Calu3 (cell line): ENCODE results near the gene DDX55. TPM values are rescaled to one million over a fixed set of nuclear protein-coding genes. Genes with fewer than 3 reads are reported as not detected.
A peak's percentile ranks its signal among the peaks of the same experiment; 100 is the strongest.
"Not testable (repeated sequence)": the region's sequence is repeated elsewhere in the genome, so short reads cannot be mapped to it uniquely, and the experiment has no call there.

Experiments
- BruUV-seq: library from RNA; stranded (reverse); fragments of 400-500 nt; replicated peaks from 2 replicates; lab custom pipeline; 2021; lab: Mats Ljungman, UMichigan
- CTCF ChIA-PET: fragments of 300-600 bp; sonication (Branson Sonifier 250); formaldehyde crosslinking; loops from one replicate; lab custom pipeline; 2022; ENCODE audit warnings: antibody characterized with exemption; lab: Charles Lee
- DNase-seq: peaks from one replicate; pipeline ENCODE4 v3.0.0; 2022
- H3K27ac Mint-ChIP-seq: one replicate; pipeline ENCODE4 v1.8.0; 2022; ENCODE audit warnings: mixed read lengths; ENCODE audit not compliant: unreplicated experiment
- H3K27me3 Mint-ChIP-seq: one replicate; pipeline ENCODE4 v1.8.0; 2022; ENCODE audit warnings: mixed read lengths; ENCODE audit not compliant: unreplicated experiment
- H3K36me3 Mint-ChIP-seq: one replicate; pipeline ENCODE4 v1.8.0; 2022; ENCODE audit warnings: mild to moderate bottlenecking, moderate library complexity, mixed read lengths; ENCODE audit not compliant: insufficient read depth, unreplicated experiment
- H3K4me1 Mint-ChIP-seq: one replicate; pipeline ENCODE4 v1.8.0; 2022; ENCODE audit warnings: mild to moderate bottlenecking, low read depth, mixed read lengths; ENCODE audit not compliant: unreplicated experiment
- H3K4me3 Mint-ChIP-seq: one replicate; pipeline ENCODE4 v1.8.0; 2022; ENCODE audit warnings: mild to moderate bottlenecking, low read depth, moderate library complexity, mixed read lengths; ENCODE audit not compliant: unreplicated experiment
- H3K9me3 Mint-ChIP-seq: one replicate; pipeline ENCODE4 v1.8.0; 2022; ENCODE audit warnings: low read depth, mixed read lengths; ENCODE audit not compliant: unreplicated experiment
- intact Hi-C: fragments of 100-400 bp; cut with micrococcal nuclease; formaldehyde crosslinking; loops from one replicate; pipeline ENCODE4 v1.10.0; 2022; ENCODE audit not compliant: unreplicated experiment
- total RNA-seq: library from RNA; stranded (reverse); gene quantifications from 2 replicates; pipeline ENCODE4 v1.2.3, GENCODE V29; 2022
- TF ChIP-seq, protein P1 (sequence below): fragments of 200-600 bp; IDR thresholded peaks from one replicate; pipeline ENCODE4 v1.8.0; 2022; ENCODE audit warnings: antibody characterized with exemption; ENCODE audit not compliant: unreplicated experiment

DDX55 gene
- total RNA-seq, 1 experiment from 2014 or later = 52.7 TPM

DNA sequence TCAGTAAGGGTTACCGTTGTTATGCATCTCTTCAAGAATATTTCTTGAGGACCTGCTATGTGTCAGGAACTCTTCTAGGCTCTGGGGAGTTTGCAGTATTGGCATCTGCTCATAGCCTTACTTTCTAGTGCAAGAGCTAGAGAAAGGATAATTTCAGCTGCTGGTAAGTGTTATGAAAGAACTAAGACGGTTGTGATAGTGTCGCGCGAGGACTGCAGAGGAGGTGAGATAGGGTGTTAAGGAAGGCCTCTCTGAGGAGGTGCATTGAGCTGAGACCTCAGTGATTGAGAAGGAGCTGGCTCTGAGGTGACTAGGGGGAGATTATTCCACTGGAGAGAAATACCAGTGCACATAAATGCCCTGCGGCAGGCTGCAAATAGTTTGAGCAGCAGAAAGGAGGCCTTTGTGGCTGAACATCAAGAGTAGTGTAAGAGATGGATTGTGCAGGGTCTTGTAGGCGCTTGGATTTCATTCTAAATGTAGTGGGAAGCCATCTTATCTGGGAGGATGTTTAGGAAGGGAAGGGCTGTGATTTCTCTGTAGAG is 824 bp downstream of the DDX55 start:
- TF ChIP-seq, protein P1, sequence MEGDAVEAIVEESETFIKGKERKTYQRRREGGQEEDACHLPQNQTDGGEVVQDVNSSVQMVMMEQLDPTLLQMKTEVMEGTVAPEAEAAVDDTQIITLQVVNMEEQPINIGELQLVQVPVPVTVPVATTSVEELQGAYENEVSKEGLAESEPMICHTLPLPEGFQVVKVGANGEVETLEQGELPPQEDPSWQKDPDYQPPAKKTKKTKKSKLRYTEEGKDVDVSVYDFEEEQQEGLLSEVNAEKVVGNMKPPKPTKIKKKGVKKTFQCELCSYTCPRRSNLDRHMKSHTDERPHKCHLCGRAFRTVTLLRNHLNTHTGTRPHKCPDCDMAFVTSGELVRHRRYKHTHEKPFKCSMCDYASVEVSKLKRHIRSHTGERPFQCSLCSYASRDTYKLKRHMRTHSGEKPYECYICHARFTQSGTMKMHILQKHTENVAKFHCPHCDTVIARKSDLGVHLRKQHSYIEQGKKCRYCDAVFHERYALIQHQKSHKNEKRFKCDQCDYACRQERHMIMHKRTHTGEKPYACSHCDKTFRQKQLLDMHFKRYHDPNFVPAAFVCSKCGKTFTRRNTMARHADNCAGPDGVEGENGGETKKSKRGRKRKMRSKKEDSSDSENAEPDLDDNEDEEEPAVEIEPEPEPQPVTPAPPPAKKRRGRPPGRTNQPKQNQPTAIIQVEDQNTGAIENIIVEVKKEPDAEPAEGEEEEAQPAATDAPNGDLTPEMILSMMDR = no peak
- TSS peak; percentile 31 for BruUV-seq
- CTCF ChIA-PET = interaction anchor here (0.5 kb wide), 1 partner anchor 1338 kb away, joined by 3 read pairs; no protein-coding TSS in a partner anchor
- Mint-ChIP-seq H3K36me3 (peaks cover 48% of the 10 kb centered on the region), H3K27ac (peak overlapping the region; percentile 59), H3K4me3 (peak overlapping the region; percentile 90), H3K27me3 (no peaks in the 10 kb centered on the region), H3K4me1 (peaks cover 19% of the 10 kb centered on the region), H3K9me3 (no peaks in the 10 kb centered on the region)
- DNase-seq = no peak
- intact Hi-C loops = no loop called here

DNA sequence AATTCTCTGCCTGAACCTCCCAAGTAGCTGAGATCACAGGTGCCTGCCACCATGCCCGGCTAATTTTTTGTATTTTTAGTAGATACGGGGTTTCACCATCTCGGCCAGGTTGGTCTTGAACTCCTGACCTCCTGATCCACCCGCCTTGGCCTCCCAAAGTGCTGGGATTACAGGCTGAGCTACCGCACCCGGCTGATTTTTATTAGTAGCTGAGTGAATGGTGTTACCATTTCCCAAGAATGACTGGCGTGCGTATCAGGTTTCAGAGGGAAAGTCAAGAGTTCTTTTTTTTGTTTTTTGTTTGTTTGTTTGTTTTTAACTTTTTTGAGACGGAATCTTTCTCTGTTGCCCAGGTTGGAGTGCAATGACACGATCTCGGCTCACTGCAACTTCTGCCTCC is 1.6 kb downstream of the DDX55 start:
- Mint-ChIP-seq H3K36me3 (peaks cover 56% of the 10 kb centered on the region), H3K4me1 (peaks cover 19% of the 10 kb centered on the region), H3K27ac (peak overlapping the region; percentile 59), H3K4me3 (peak overlapping the region; percentile 90)
- intact Hi-C loops, H3K27me3 Mint-ChIP-seq, DNase-seq, BruUV-seq, CTCF ChIA-PET, H3K9me3 Mint-ChIP-seq: not testable (repeated sequence)

DNA sequence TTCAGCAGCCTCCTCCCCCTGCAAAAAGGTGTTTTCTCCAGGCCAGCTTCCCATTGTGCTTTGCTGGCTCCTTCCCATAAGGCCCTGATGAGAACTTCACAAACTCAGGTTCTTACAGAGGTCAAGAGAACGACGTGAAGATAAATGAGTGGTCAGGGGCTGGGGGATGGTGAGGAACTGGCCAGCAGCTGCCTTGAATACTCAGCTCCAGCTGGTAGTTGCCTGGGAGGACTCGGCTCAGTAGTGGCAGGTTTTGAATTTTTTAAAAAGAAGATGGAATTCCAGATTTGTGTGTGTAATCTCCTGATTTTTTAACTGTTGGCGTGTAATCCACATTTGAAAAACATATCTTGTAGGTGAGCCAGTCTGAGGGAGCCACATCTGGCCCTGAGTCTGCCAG is 5.9 kb downstream of the DDX55 start:
- H3K4me1 Mint-ChIP-seq = peaks cover 8% of the 10 kb centered on the region
- no peak for DNase-seq
- intact Hi-C loops = no loop called here
- BruUV-seq = no TSS peak
- H3K9me3 Mint-ChIP-seq = no peaks in the 10 kb centered on the region
- no peak overlapping the region for H3K4me3 Mint-ChIP-seq
- peaks cover 70% of the 10 kb centered on the region for H3K36me3 Mint-ChIP-seq
- TF ChIP-seq, protein P1 = no peak
- H3K27me3 Mint-ChIP-seq = no peaks in the 10 kb centered on the region
- CTCF ChIA-PET = interaction anchor here (0.6 kb wide), 1 partner anchor 40 kb away, joined by 5 read pairs; no protein-coding TSS in a partner anchor
- no peak overlapping the region for H3K27ac Mint-ChIP-seq

DNA sequence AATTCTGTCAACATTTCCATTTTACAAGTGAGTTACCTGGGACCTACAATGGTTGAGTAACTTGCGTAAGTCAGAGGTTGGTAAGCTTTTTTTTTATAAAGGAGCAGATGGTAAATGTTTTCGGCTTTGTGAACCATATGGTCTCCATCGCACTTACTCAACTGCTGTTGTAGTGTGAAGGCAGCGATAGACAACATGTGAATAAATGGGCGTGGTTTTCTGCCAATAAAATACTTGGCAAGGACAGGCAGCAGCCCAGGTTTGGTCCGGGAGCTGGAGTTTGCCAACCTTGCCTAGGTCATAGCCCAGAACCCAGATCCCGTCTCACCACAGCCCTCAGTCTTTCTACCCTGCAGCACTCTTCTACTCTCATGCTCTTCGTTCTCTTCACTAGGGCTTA is 6.3 kb downstream of the DDX55 start:
- Mint-ChIP-seq H3K27ac (no peak overlapping the region), H3K4me3 (no peak overlapping the region), H3K4me1 (peaks cover 3% of the 10 kb centered on the region), H3K9me3 (no peaks in the 10 kb centered on the region), H3K27me3 (no peaks in the 10 kb centered on the region), H3K36me3 (peaks cover 71% of the 10 kb centered on the region)
- intact Hi-C loops = no loop called here
- no TSS peak for BruUV-seq
- TF ChIP-seq, protein P1 = no peak
- no peak for DNase-seq
- CTCF ChIA-PET = interaction anchor here (0.6 kb wide), 1 partner anchor 40 kb away, joined by 5 read pairs; no protein-coding TSS in a partner anchor

DNA sequence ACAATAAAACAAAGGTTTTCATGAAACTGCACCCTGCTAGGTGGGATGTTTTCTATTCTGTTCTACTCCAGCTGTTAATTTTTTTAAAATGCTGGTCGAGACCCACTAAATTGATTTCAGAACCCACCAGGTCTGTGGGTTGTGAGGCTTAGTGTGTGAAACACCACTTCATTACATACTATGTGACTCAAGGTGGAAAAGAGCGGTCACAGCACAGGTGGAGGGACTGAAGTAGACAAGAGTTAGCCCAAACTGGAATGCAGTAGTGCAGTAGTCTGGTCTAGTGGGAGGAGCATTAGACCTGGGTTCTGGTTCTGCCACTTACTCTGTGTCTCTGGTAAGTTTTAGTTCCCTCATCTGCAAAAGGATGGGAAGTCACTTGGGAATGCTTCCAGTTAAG is 12.2 kb downstream of the DDX55 start:
- TF ChIP-seq, protein P1 = no peak
- Mint-ChIP-seq H3K4me1 (no peaks in the 10 kb centered on the region), H3K4me3 (no peak overlapping the region), H3K27ac (no peak overlapping the region), H3K9me3 (no peaks in the 10 kb centered on the region), H3K27me3 (no peaks in the 10 kb centered on the region), H3K36me3 (peaks cover 84% of the 10 kb centered on the region)
- DNase-seq = no peak
- no TSS peak for BruUV-seq
- CTCF ChIA-PET = interaction anchor here (0.6 kb wide), 1 partner anchor 381 kb away, joined by 6 read pairs; the partner anchor contains the start of gene MTRFR
- intact Hi-C loops = no loop called here
